ENCODE results near the gene KLHL30. TPM values are rescaled to one million over a fixed set of nuclear protein-coding genes. Genes with fewer than 3 reads are reported as not detected.

Gene KLHL30
- total RNA-seq, 1 donor: under 0.01 TPM

GRCh38 chr2:238093181-238094140 is 45.0 kb upstream of the KLHL30 start:
- TF ChIP-seq CTCF (IDR thresholded peaks at IDR 0.05; ENCODE audit: extremely low read depth, low read depth, low read length): no peak
- DNase-seq (ENCODE audit: insufficient read length, low spot score, missing footprints): peak; percentile 70
- no peaks in the 10 kb centered on the region for H3K79me2 ChIP-seq (ENCODE audit: insufficient read depth, low read length)
- H3K4me2 ChIP-seq (ENCODE audit: insufficient read depth, low read length): no peak overlapping the region
- no peak overlapping the region for H3K4me3 ChIP-seq (ENCODE audit: insufficient read depth, low read length)
- no peak overlapping the region for H2AFZ ChIP-seq (ENCODE audit: low read length)
- H4K20me1 ChIP-seq (ENCODE audit: insufficient read depth, low read length): no peaks in the 10 kb centered on the region
- no peaks in the 10 kb centered on the region for H3K9me3 ChIP-seq (ENCODE audit: low read depth, low read length)
- no peaks in the 10 kb centered on the region for H3K4me1 ChIP-seq (ENCODE audit: insufficient read depth, low read length)
- no peaks in the 10 kb centered on the region for H3K27me3 ChIP-seq (ENCODE audit: insufficient read depth, low read length)
- H3K36me3 ChIP-seq (ENCODE audit: insufficient read depth, low read length): no peaks in the 10 kb centered on the region
- H3K27ac ChIP-seq (ENCODE audit: low read depth, low read length): no peak overlapping the region

- no peaks in the 10 kb centered on the region for H3K79me2 ChIP-seq (ENCODE audit: insufficient read depth, low read length)
- H3K4me1 ChIP-seq (ENCODE audit: insufficient read depth, low read length): no peaks in the 10 kb centered on the region
- H2AFZ ChIP-seq (ENCODE audit: low read length): no peak overlapping the region
- H3K27ac ChIP-seq (ENCODE audit: low read depth, low read length): no peak overlapping the region
- no peaks in the 10 kb centered on the region for H3K9me3 ChIP-seq (ENCODE audit: low read depth, low read length)
- no peaks in the 10 kb centered on the region for H3K27me3 ChIP-seq (ENCODE audit: insufficient read depth, low read length)
- no peaks in the 10 kb centered on the region for H3K36me3 ChIP-seq (ENCODE audit: insufficient read depth, low read length)
- H3K4me2 ChIP-seq (ENCODE audit: insufficient read depth, low read length): no peak overlapping the region
- no peak overlapping the region for H3K4me3 ChIP-seq (ENCODE audit: insufficient read depth, low read length)
- H4K20me1 ChIP-seq (ENCODE audit: insufficient read depth, low read length): no peaks in the 10 kb centered on the region
- no peak for TF ChIP-seq CTCF (IDR thresholded peaks at IDR 0.05; ENCODE audit: extremely low read depth, low read depth, low read length)
- peak; percentile 73 for DNase-seq (ENCODE audit: insufficient read length, low spot score, missing footprints)
These were observed 43.9 kb upstream of the KLHL30 start for GRCh38 chr2:238094438-238095022.

GRCh38 chr2:238095143-238095542 is 43.3 kb upstream of the KLHL30 start:
- no peaks in the 10 kb centered on the region for H3K36me3 ChIP-seq (ENCODE audit: insufficient read depth, low read length)
- H3K27me3 ChIP-seq (ENCODE audit: insufficient read depth, low read length): no peaks in the 10 kb centered on the region
- DNase-seq (ENCODE audit: insufficient read length, low spot score, missing footprints): peak; percentile 87
- no peaks in the 10 kb centered on the region for H3K79me2 ChIP-seq (ENCODE audit: insufficient read depth, low read length)
- H3K9me3 ChIP-seq (ENCODE audit: low read depth, low read length): no peaks in the 10 kb centered on the region
- H4K20me1 ChIP-seq (ENCODE audit: insufficient read depth, low read length): no peaks in the 10 kb centered on the region
- H3K4me1 ChIP-seq (ENCODE audit: insufficient read depth, low read length): no peaks in the 10 kb centered on the region
- no peak overlapping the region for H3K4me2 ChIP-seq (ENCODE audit: insufficient read depth, low read length)
- H3K27ac ChIP-seq (ENCODE audit: low read depth, low read length): no peak overlapping the region
- H2AFZ ChIP-seq (ENCODE audit: low read length): no peak overlapping the region
- no peak overlapping the region for H3K4me3 ChIP-seq (ENCODE audit: insufficient read depth, low read length)
- TF ChIP-seq CTCF (IDR thresholded peaks at IDR 0.05; ENCODE audit: extremely low read depth, low read depth, low read length): no peak
